Measurements from ENCODE around the gene FOXP3.
"Not testable (repeated sequence)": the region's sequence is repeated elsewhere in the genome, so short reads cannot be mapped to it uniquely, and the experiment has no call there.

The FOXP3 gene

GRCh38 chrX:49264460-49264859 is at the start of gene FOXP3:
Gene FOXP3 (minus strand): TSS chrX:49264710. CDS start chrX:49258505, 6,205 bp downstream.
- DNase-seq = peak; percentile 19

DNA sequence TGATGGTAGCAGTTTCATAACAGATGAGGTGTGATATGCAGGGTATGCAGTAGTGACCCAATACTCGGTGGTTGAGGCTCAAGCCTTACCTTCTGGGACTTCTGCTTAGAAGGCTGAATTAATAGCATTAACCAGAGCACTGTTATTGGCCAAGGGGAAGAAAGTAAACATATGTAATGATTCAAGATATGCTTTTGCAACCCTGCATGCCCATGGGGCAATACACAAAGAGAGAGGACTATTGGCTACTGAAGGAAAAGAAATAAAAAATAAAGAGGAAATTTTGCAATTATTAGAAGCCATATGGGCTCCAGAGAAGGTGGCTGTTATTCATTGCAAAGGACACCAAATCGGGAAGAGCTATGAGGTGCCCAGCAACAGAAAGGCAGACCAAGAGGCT is 47.7 kb upstream of the FOXP3 start:
- no peak for DNase-seq

- DNase-seq = no peak
Observed at GRCh38 chrX:49310371-49310770, 45.9 kb upstream of the FOXP3 start.

DNA sequence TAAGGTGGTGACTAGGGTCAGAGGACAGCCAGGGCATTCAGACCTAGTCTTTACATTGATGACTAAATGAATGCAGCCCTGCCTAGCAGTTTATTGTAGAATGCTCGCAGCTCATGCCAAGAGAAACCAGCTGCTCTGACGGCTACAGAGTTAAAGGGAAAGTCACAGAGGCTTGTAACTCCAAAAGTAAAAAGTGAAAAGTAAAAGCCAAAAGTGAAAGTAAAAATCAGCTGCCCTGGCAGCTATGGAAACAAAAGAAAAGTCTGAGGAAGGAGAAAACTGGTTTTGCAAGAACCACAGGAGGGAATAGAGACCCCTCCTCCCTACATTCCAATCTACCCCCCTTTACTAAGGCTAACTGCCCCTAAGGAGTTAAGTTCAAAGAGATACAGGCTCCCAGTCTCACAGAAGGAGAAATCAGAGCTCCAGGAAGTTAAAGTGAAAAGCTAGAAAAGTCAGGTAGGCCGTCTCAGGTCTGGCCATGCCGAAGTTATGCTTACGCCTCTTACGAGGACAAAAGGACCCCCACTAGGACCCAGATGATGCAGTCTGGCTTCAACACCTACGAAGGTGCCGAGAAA is 45.0 kb upstream of the FOXP3 start:
- DNase-seq = no peak

DNA sequence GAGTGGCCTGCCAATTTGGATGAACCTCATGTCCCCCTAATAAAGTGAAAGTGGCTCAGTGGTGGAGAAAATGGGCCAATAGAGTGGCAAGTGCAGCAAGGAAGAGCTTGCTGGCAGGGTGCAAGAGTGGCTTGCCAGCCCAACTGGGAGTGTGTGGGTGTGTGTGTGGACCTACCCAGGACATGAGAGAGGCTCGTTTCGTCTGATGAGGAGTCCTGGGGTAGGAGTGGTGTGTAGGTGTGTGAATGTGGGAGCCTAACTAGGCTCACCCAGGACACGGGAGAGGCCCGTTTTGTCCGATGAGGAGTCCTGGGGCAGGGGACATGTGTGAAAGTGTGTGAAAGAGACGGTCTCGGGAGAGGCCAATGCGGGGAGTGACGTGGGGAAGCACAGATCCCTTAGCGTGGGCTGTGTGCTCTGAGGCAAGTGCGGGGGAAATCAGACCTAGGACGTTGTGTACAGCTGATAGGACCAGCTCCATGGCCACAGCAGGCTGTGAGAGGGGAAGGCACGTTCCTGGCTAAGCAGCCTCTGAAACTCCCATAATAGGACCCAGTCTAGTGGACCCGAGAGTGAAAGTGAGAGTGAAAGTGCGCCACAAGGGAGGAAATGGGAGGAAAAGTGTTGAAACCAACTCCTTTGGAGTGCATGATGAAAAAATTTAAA is 44.2 kb upstream of the FOXP3 start:
- peak; percentile 7 for DNase-seq

- not testable (repeated sequence) for DNase-seq
Observed at GRCh38 chrX:49307775-49308174, 43.3 kb upstream of the FOXP3 start.

- DNase-seq = no peak
Observed at GRCh38 chrX:49303346-49303745, 38.8 kb upstream of the FOXP3 start, which contains the start of gene GAGE10. Gene GAGE10 (plus strand): TSS chrX:49303646. CDS start chrX:49304860, 1,214 bp downstream.

DNA sequence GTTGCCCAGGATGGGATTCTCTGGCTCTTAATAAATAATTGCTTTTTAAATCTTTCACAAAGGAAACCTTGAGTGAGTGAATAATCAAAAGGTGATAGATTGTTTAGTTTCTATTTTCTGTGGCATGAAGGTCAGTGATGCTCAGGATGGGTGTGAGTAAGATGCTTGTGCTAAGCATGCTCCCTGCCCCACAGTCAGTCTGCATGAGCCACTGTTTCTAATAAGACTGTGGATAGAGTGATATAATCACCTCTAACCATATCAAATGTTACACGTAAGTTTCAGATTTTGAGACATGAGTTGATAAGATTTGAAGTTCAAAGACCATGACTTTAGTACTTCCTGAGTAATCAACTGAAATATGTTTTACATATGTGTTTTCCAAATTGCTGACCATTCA is 36.2 kb upstream of the FOXP3 start:
- DNase-seq = no peak

DNA sequence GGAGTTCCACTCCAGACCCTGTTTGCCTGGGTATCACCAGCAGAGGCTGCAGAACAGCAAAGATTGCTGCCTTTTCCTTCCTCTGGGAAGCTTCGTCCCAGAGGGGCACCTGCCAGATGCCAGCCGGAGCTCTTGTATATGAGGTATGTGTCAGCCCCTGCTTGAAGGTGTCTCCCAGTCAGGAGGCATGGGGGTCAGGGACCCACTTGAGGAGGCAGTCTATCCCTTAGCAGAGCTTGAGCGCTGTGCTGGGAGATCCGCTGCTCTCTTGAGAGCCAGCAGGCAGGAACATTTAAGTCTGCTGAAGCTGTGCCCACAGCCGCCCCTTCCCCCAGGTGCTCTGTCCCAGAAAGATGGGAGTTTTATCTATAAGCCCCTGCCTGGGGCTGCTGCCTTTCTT is 34.8 kb upstream of the FOXP3 start:
- not testable (repeated sequence) for DNase-seq

- DNase-seq = no peak
Observed at GRCh38 chrX:49292400-49293362, 28.2 kb upstream of the FOXP3 start.

GRCh38 chrX:49291615-49292337 is 27.3 kb upstream of the FOXP3 start:
- peak; percentile 71 for DNase-seq

GRCh38 chrX:49290215-49290614 is 25.7 kb upstream of the FOXP3 start:
- DNase-seq = no peak

DNA sequence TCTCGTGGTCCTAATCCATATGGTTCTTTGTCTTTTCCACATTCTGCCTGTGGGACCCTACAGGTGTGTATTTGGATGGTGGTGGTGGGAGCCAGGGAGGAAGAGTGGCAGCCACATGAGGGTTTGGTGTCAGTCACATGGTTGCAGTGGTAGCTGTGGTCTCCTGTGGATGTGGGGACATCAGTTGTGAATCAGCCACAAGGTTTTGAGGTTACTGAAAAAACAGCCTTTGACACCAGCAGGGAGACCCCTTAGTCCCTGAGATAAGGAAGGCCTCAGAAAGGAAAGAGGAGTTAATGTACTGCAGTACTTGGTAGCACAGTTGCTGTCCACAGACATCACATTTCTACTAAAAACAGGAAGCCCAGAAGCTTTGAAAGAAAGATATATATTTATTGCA is 23.2 kb upstream of the FOXP3 start:
- DNase-seq = no peak

GRCh38 chrX:49286581-49286980 is 22.1 kb upstream of the FOXP3 start:
- no peak for DNase-seq

DNA sequence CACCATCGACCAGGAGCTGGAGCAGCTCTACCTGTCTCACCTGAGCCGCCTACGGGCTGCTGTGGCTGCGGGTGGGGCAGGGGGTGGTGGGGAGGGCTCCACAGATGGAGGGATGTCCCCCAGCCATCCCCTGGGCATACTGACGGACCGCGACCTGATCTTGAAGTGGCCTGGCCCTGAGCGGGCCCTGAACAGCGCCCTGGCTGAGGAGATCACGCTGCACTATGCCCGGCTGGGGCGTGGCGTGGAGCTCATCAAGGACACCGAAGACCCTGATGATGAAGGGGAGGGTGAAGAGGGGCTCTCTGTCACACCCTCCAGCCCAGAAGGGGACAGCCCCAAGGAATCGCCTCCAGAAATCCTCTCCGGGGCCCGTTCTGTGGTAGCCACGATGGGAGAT is 21.6 kb upstream of the FOXP3 start:
- no peak for DNase-seq

DNA sequence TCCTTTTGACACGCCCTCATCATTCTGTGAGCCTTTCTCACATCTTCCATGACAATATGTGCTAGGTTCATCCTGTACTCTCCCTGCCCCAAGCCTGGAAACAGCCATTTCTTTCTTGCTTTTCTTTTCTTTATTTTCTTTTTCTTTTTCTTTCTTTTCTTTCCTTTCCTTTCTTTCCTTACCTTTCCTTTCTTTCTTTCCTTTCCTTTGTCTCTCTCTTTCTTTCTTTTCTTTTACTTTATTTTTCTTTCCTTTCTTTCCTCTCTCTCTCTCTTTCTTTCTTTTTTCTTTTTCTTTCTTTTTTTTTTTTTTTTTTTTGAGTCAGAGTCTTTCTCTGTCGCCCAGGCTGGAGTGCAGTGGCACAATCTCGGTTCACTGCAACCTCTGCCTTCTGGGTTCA is 19.7 kb upstream of the FOXP3 start:
- DNase-seq = no peak

DNA sequence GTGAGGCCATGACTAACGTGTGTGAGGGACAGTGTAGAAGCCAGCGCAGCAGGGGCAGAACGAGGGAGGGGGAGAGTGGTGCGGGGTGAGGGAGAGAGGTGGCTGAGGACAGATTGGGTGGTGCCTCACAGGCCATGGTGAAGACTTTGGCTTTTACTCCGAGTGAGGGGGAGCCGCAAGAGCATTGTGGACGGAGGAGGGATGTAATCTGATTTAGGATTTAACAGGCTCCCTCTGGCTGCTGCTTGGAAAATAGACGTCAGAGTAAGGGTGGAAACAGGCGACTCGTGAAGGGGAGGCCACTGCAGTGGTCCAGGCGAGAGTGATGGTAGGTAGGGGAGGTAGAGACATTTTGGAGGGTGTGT is 18.1 kb upstream of the FOXP3 start:
- no peak for DNase-seq

DNA sequence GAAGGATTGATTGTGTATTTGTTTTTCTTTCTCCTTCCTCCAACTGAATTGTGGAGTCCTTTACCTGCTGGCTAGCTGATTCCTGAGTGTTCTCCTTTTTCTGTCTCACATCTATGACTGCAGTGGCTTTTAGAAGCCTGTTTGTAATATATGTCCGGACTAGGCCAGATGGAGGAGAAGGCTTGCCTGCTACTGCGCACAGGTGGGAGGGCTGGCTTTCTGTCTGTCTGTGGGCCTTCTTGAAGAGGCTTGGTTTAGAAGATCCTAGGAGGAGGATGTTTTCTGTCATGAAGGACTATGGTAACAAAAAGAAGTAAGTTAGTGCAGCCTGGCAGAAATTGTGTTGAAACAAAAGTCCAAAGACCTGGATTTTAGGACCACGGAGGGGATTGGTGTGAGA is 13.6 kb upstream of the FOXP3 start:
- no peak for DNase-seq

DNA sequence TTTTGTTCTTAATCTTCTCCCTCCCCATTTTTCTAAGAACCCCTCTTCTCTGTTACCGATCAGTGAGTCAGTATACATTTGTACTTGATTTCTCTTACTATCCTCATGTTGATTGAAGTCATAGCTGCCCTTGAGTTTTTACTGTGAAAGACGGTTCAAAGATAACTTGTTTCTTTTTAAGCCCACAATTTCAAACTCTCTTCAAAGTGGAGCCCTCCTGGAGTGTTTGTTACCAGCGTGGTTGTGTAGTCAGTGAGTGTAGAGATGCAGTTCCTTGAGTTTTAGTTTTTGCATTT is 13.0 kb upstream of the FOXP3 start:
- DNase-seq = no peak

GRCh38 chrX:49276671-49277534 is 12.4 kb upstream of the FOXP3 start:
- DNase-seq = peak; percentile 38

DNA sequence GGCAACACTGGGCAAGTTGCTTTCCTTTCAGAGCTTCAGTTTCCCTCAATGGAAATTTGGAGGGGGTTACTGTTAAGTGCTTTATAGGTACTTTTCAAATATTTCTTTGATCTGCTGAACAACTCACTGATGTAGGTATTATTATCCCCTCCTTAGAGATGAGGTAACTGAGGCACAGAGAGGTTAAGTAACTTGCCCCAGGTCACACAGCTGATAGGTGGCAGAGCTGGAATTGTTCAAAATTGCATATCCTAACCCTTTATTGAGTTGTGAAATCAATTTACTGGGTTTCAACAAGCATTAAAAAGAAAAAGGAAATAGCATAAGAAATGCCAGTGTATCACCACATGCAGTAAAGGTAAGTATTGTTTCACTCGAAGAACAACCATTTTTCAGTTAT is 11.7 kb upstream of the FOXP3 start:
- DNase-seq = no peak

- peak; percentile 57 for DNase-seq
Observed at GRCh38 chrX:49273181-49273727, 8.7 kb upstream of the FOXP3 start.
